ENCODE results near the gene ATP8A2.

DNA sequence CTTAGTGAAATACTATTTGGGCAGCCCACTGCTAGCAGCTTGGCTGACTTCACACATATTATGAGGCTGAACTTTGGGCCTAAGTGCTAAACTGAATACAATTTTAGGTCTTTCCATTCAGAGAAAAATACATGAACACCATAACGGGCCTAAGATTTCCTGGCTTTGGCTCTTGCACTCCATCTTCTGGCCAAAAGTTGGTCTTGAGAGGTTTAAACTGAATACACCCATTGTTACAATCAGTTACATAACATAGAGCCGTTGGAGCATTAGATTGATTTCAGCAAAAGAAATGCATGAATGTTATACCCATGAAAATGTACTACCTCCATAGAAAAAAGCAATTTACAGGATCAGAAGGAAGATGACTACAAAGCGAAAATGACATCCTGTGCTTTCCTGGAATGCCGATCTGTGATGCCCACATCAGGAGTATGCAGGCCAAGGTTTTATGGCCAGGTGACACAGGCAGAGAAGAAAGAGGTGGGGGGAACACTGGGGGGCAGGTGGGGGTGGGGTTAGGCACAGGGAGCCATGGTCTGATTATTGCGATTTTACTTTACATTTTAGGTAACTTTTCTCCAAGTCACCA is 691.2 kb downstream of the ATP8A2 start:
- TF ChIP-seq SMC3 (conservative IDR thresholded peaks at IDR 0.05; ENCODE audit: poor library complexity) = peak; percentile 94
- TF ChIP-seq, protein P1, sequence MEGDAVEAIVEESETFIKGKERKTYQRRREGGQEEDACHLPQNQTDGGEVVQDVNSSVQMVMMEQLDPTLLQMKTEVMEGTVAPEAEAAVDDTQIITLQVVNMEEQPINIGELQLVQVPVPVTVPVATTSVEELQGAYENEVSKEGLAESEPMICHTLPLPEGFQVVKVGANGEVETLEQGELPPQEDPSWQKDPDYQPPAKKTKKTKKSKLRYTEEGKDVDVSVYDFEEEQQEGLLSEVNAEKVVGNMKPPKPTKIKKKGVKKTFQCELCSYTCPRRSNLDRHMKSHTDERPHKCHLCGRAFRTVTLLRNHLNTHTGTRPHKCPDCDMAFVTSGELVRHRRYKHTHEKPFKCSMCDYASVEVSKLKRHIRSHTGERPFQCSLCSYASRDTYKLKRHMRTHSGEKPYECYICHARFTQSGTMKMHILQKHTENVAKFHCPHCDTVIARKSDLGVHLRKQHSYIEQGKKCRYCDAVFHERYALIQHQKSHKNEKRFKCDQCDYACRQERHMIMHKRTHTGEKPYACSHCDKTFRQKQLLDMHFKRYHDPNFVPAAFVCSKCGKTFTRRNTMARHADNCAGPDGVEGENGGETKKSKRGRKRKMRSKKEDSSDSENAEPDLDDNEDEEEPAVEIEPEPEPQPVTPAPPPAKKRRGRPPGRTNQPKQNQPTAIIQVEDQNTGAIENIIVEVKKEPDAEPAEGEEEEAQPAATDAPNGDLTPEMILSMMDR (IDR thresholded peaks at IDR 0.05; ENCODE audit: poor library complexity, severe bottlenecking) = peak; percentile 86
- no peak for TF ChIP-seq EP300 (conservative IDR thresholded peaks at IDR 0.05; ENCODE audit: poor library complexity, severe bottlenecking)
- no peak for TF ChIP-seq POLR2AphosphoS5 (IDR thresholded peaks at IDR 0.05)
- TF ChIP-seq, protein P2, sequence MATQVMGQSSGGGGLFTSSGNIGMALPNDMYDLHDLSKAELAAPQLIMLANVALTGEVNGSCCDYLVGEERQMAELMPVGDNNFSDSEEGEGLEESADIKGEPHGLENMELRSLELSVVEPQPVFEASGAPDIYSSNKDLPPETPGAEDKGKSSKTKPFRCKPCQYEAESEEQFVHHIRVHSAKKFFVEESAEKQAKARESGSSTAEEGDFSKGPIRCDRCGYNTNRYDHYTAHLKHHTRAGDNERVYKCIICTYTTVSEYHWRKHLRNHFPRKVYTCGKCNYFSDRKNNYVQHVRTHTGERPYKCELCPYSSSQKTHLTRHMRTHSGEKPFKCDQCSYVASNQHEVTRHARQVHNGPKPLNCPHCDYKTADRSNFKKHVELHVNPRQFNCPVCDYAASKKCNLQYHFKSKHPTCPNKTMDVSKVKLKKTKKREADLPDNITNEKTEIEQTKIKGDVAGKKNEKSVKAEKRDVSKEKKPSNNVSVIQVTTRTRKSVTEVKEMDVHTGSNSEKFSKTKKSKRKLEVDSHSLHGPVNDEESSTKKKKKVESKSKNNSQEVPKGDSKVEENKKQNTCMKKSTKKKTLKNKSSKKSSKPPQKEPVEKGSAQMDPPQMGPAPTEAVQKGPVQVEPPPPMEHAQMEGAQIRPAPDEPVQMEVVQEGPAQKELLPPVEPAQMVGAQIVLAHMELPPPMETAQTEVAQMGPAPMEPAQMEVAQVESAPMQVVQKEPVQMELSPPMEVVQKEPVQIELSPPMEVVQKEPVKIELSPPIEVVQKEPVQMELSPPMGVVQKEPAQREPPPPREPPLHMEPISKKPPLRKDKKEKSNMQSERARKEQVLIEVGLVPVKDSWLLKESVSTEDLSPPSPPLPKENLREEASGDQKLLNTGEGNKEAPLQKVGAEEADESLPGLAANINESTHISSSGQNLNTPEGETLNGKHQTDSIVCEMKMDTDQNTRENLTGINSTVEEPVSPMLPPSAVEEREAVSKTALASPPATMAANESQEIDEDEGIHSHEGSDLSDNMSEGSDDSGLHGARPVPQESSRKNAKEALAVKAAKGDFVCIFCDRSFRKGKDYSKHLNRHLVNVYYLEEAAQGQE (IDR thresholded peaks at IDR 0.05; ENCODE audit: borderline replicate concordance) = no peak
- TF ChIP-seq EZH2 (IDR thresholded peaks at IDR 0.05; ENCODE audit: borderline replicate concordance, insufficient read depth, low read length, poor library complexity, severe bottlenecking) = no peak
